GM23338 (cell line): ENCODE data around the gene IRGC. TPM values are rescaled to one million over a fixed set of nuclear protein-coding genes. Genes with fewer than 3 reads are reported as not detected.

ENCODE experiments used
- ATAC-seq: fragments of 200-7000 bp; cut with Tn5 transposase; 3 replicates; pipeline ENCODE4 v1.9.1; 2020
- DNase-seq: peaks from one replicate; pipeline ENCODE4 v3.0.0-alpha.2; 2015; ENCODE audit warnings: low spot score
- H2AFZ ChIP-seq: fragments of 200-600 bp; sonication (generic); 2 replicates; pipeline ENCODE4 v1.8.0; 2016; ENCODE audit warnings: antibody characterized with exemption, mild to moderate bottlenecking, moderate library complexity
- H3F3A ChIP-seq: fragments of 200-600 bp; sonication (generic); replicated peaks from 2 replicates; pipeline ENCODE4 v1.8.0; 2017; ENCODE audit warnings: antibody characterized with exemption, mixed run types, low read depth
- H3K27ac ChIP-seq: fragments of 200-600 bp; sonication (generic); 2 replicates; pipeline ENCODE4 v1.6.1; 2016; ENCODE audit warnings: low read depth
- H3K27me3 ChIP-seq: fragments of 200-600 bp; sonication (generic); 2 replicates; pipeline ENCODE4 v1.8.0; 2016; ENCODE audit warnings: mild to moderate bottlenecking, mixed run types, moderate library complexity; ENCODE audit not compliant: insufficient read depth
- H3K36me3 ChIP-seq: fragments of 200-600 bp; sonication (generic); 2 replicates; pipeline ENCODE4 v1.8.0; 2016; ENCODE audit warnings: mild to moderate bottlenecking; ENCODE audit not compliant: insufficient read depth
- H3K4me1 ChIP-seq: fragments of 200-600 bp; sonication (generic); 2 replicates; pipeline ENCODE4 v1.8.0; 2016; ENCODE audit warnings: mild to moderate bottlenecking, moderate library complexity; ENCODE audit not compliant: insufficient read depth
- H3K4me2 ChIP-seq: fragments of 200-600 bp; sonication (generic); 2 replicates; pipeline ENCODE4 v1.7.1; 2017; ENCODE audit warnings: mixed run types
- H3K4me3 ChIP-seq: fragments of 200-600 bp; sonication (generic); 2 replicates; pipeline ENCODE4 v1.6.1; 2016; ENCODE audit warnings: mixed run types
- H3K79me2 ChIP-seq: fragments of 200-600 bp; sonication (generic); replicated peaks from 2 replicates; pipeline ENCODE4 v1.8.0; 2017; ENCODE audit warnings: mild to moderate bottlenecking; ENCODE audit not compliant: insufficient read depth
- H3K9me2 ChIP-seq: fragments of 200-600 bp; sonication (generic); 2 replicates; pipeline ENCODE4 v1.8.0; 2017; ENCODE audit not compliant: insufficient read depth
- H4K20me1 ChIP-seq: fragments of 200-600 bp; sonication (generic); replicated peaks from 2 replicates; pipeline ENCODE4 v1.8.0; 2017; ENCODE audit warnings: mild to moderate bottlenecking; ENCODE audit not compliant: insufficient read depth
- H3K27ac Mint-ChIP-seq: 2 replicates; pipeline ENCODE4 v1.8.0; 2020; ENCODE audit warnings: inconsistent platforms, mild to moderate bottlenecking, moderate library complexity, mixed read lengths
- H3K27me3 Mint-ChIP-seq: 3 replicates; pipeline ENCODE4 v1.8.0; 2022; ENCODE audit warnings: low read depth, mild to moderate bottlenecking, moderate library complexity, mixed read lengths, inconsistent platforms; ENCODE audit not compliant: insufficient read depth, poor library complexity
- H3K36me3 Mint-ChIP-seq: 3 replicates; pipeline ENCODE4 v1.8.0; 2021; ENCODE audit warnings: low read depth, mild to moderate bottlenecking, inconsistent platforms, moderate library complexity, mixed read lengths
- H3K4me1 Mint-ChIP-seq: 3 replicates; pipeline ENCODE4 v1.8.0; 2020; ENCODE audit warnings: mild to moderate bottlenecking, inconsistent platforms, mixed read lengths
- H3K4me3 Mint-ChIP-seq: 3 replicates; pipeline ENCODE4 v1.8.0; 2021; ENCODE audit warnings: moderate library complexity, mild to moderate bottlenecking, inconsistent platforms, mixed read lengths
- H3K9me3 Mint-ChIP-seq: 3 replicates; pipeline ENCODE4 v1.8.0; 2020; ENCODE audit warnings: moderate library complexity, mild to moderate bottlenecking, inconsistent platforms, mixed read lengths
- CREB1 ChIP-seq: fragments of 250-450 bp; sonication (Bioruptor Pico); IDR thresholded peaks from 2 replicates; pipeline ENCODE4 v1.5.0; 2020; ENCODE audit warnings: low read depth, mild to moderate bottlenecking, moderate library complexity
- EZH2 ChIP-seq: fragments of 200-600 bp; sonication (generic); IDR thresholded peaks from one replicate; pipeline ENCODE4 v1.8.0; 2017; ENCODE audit warnings: antibody characterized with exemption, mild to moderate bottlenecking, low read depth; ENCODE audit not compliant: unreplicated experiment
- EZH2phosphoT487 ChIP-seq: fragments of 200-600 bp; sonication (generic); IDR thresholded peaks from one replicate; pipeline ENCODE4 v1.8.1; 2018; ENCODE audit warnings: antibody characterized with exemption; ENCODE audit not compliant: unreplicated experiment
- JUNB ChIP-seq: IDR thresholded peaks from one replicate; pipeline ENCODE4 v1.6.1; 2016; ENCODE audit warnings: antibody characterized with exemption; ENCODE audit not compliant: unreplicated experiment
- POLR2AphosphoS5 ChIP-seq: IDR thresholded peaks from 2 replicates; pipeline ENCODE4 v1.6.1; 2016; ENCODE audit warnings: antibody characterized with exemption, low read depth
- STAT1 ChIP-seq: IDR thresholded peaks from one replicate; pipeline ENCODE4 v1.6.1; 2016; ENCODE audit warnings: antibody characterized with exemption; ENCODE audit not compliant: unreplicated experiment
- ZNF114 ChIP-seq: fragments of 250-450 bp; sonication (Bioruptor Pico); IDR thresholded peaks from 2 replicates; pipeline ENCODE4 v1.5.0; 2020; ENCODE audit warnings: mild to moderate bottlenecking, moderate library complexity
- ZNF331 ChIP-seq: fragments of 250-450 bp; sonication (Bioruptor Pico); IDR thresholded peaks from 2 replicates; pipeline ENCODE4 v1.5.0; 2020; ENCODE audit warnings: low read depth, mild to moderate bottlenecking, moderate library complexity
- polyA plus RNA-seq: library from polyadenylated mRNA; unstranded; fragments of >200 nt; fragmentation: Nextera tagmentation; extraction: Ambion mirVana; gene quantifications from 2 replicates; pipeline ENCODE4 v1.2.1, GENCODE V29; 2016
- total RNA-seq: library from RNA; depleted of rRNA; stranded (reverse); fragments of >200 nt; shearing (Covaris generic); gene quantifications from 2 replicates; pipeline ENCODE4 v1.2.3, GENCODE V29; 2014
- TF ChIP-seq, protein P1 (sequence below): IDR thresholded peaks from 2 replicates; pipeline ENCODE4 v1.6.1; 2016; ENCODE audit warnings: antibody characterized with exemption
- TF ChIP-seq, protein P2 (sequence below): fragments of 250-450 bp; sonication (Bioruptor Pico); IDR thresholded peaks from 2 replicates; pipeline ENCODE4 v1.5.0; 2020; ENCODE audit warnings: mild to moderate bottlenecking, moderate library complexity

IRGC gene
- total and polyA plus RNA-seq, 2 experiments from 2014 or later: not detected

DNA sequence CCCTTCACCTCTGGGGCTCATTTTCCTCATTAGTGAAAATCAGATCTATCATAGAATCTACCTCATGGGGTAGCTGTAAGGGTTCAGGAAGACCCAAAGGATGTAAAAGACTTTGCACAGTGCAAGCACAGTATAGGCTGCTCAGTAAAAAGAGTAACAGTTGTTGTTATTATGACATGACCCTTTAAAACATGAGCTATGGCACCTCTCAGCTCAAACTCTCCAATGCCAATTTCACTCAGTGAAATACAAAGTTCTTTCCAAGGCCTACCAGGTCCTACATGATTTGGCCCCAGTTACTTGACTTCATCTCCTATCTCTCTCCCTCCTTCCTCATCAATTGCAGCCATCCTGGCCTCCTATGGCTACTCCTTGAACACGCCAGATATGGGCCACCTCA lies 34.0 kb downstream of the IRGC start:
- TF ChIP-seq CREB1 (CRISPR knock-in tag): no peak
- TF ChIP-seq, protein P1, sequence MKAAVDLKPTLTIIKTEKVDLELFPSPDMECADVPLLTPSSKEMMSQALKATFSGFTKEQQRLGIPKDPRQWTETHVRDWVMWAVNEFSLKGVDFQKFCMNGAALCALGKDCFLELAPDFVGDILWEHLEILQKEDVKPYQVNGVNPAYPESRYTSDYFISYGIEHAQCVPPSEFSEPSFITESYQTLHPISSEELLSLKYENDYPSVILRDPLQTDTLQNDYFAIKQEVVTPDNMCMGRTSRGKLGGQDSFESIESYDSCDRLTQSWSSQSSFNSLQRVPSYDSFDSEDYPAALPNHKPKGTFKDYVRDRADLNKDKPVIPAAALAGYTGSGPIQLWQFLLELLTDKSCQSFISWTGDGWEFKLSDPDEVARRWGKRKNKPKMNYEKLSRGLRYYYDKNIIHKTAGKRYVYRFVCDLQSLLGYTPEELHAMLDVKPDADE: no peak
- no peak for TF ChIP-seq STAT1
- TF ChIP-seq ZNF114 (CRISPR knock-in tag): no peak
- H3K36me3 Mint-ChIP-seq: peaks cover 55% of the 10 kb centered on the region
- H3K4me1 Mint-ChIP-seq: peaks cover 4% of the 10 kb centered on the region; the same call in 2 of the 3 replicates
- ATAC-seq (no peak), DNase-seq (no peak)
- no peak overlapping the region for H3K4me3 Mint-ChIP-seq
- 0 out of 2 replicates have a peak, but pooled peaks cover 3% of the 10 kb centered on the region for H3F3A ChIP-seq
- H3K79me2 ChIP-seq: peaks cover 19% of the 10 kb centered on the region
- H3K9me2 ChIP-seq: no peaks in the 10 kb centered on the region
- no peaks in the 10 kb centered on the region for H3K27me3 ChIP-seq
- H3K9me3 Mint-ChIP-seq: no peaks in the 10 kb centered on the region
- H3K27me3 Mint-ChIP-seq: peaks cover 11% of the 10 kb centered on the region
- H3K27ac Mint-ChIP-seq: no peak overlapping the region
- H3K27ac ChIP-seq: no peak overlapping the region
- H3K4me1 ChIP-seq: peaks cover 6% of the 10 kb centered on the region; the same call in 1 of the 2 replicates
- H3K36me3 ChIP-seq: no peaks in the 10 kb centered on the region; the same call in 1 of the 2 replicates
- no peaks in the 10 kb centered on the region; the same call in 1 of the 2 replicates for H4K20me1 ChIP-seq
- H3K4me3 ChIP-seq: no peak overlapping the region
- H2AFZ ChIP-seq: no peak overlapping the region
- no peak overlapping the region for H3K4me2 ChIP-seq

DNA sequence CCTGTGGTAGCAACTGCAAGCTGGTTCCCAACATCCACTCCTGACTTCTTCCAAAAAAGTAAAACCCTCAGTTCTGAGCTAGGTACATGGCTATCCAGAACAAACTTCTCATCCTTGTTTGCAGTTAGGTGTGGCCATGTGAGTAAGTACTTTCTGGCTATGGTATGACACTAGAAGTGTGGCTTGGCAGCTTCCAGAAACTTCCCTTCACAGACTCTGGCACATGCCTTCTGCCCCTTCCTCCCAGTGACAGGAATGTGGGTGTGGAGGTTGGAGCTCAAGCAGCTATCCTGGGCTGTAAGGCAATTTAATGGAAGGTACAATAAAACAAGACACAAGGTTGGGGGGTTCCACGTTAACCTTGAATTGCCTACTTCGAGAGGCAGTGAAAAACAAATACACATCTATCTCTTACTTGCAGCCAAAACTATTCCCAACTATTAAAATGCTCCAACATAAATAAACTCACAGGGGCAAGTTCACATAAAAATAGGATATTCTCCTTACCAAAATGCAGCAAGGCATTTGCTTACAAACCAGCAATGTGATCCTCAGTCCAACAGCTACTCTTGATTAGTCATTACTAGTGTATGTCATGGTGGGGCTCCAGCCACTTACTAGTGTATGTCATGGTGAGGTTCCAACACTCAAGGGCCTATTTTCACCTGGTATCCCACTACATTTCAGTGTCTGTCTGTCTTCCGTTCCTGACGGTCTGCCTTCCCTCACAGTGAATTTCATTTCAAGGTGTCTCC lies 35.8 kb downstream of the IRGC start:
- Histone ChIP-seq H3K4me3 (no peak overlapping the region), H3K36me3 (no peaks in the 10 kb centered on the region; the same call in 1 of the 2 replicates), H3K9me2 (no peaks in the 10 kb centered on the region), H3K27ac (no peak overlapping the region), H4K20me1 (no peaks in the 10 kb centered on the region; the same call in 1 of the 2 replicates), H3F3A (0 out of 2 replicates have a peak, but pooled peaks cover 6% of the 10 kb centered on the region), H3K27me3 (no peaks in the 10 kb centered on the region), H2AFZ (no peak overlapping the region), H3K4me1 (peaks cover 6% of the 10 kb centered on the region; the same call in 1 of the 2 replicates), H3K4me2 (no peak overlapping the region), H3K79me2 (peaks cover 23% of the 10 kb centered on the region)
- Mint-ChIP-seq H3K36me3 (peaks cover 50% of the 10 kb centered on the region), H3K27me3 (peaks cover 20% of the 10 kb centered on the region), H3K9me3 (no peaks in the 10 kb centered on the region; the same call in 2 of the 3 replicates), H3K27ac (no peak overlapping the region), H3K4me3 (no peak overlapping the region), H3K4me1 (peaks cover 6% of the 10 kb centered on the region; the same call in 2 of the 3 replicates)
- ATAC-seq: no peak
- no peak for DNase-seq
- TF ChIP-seq, protein P2, sequence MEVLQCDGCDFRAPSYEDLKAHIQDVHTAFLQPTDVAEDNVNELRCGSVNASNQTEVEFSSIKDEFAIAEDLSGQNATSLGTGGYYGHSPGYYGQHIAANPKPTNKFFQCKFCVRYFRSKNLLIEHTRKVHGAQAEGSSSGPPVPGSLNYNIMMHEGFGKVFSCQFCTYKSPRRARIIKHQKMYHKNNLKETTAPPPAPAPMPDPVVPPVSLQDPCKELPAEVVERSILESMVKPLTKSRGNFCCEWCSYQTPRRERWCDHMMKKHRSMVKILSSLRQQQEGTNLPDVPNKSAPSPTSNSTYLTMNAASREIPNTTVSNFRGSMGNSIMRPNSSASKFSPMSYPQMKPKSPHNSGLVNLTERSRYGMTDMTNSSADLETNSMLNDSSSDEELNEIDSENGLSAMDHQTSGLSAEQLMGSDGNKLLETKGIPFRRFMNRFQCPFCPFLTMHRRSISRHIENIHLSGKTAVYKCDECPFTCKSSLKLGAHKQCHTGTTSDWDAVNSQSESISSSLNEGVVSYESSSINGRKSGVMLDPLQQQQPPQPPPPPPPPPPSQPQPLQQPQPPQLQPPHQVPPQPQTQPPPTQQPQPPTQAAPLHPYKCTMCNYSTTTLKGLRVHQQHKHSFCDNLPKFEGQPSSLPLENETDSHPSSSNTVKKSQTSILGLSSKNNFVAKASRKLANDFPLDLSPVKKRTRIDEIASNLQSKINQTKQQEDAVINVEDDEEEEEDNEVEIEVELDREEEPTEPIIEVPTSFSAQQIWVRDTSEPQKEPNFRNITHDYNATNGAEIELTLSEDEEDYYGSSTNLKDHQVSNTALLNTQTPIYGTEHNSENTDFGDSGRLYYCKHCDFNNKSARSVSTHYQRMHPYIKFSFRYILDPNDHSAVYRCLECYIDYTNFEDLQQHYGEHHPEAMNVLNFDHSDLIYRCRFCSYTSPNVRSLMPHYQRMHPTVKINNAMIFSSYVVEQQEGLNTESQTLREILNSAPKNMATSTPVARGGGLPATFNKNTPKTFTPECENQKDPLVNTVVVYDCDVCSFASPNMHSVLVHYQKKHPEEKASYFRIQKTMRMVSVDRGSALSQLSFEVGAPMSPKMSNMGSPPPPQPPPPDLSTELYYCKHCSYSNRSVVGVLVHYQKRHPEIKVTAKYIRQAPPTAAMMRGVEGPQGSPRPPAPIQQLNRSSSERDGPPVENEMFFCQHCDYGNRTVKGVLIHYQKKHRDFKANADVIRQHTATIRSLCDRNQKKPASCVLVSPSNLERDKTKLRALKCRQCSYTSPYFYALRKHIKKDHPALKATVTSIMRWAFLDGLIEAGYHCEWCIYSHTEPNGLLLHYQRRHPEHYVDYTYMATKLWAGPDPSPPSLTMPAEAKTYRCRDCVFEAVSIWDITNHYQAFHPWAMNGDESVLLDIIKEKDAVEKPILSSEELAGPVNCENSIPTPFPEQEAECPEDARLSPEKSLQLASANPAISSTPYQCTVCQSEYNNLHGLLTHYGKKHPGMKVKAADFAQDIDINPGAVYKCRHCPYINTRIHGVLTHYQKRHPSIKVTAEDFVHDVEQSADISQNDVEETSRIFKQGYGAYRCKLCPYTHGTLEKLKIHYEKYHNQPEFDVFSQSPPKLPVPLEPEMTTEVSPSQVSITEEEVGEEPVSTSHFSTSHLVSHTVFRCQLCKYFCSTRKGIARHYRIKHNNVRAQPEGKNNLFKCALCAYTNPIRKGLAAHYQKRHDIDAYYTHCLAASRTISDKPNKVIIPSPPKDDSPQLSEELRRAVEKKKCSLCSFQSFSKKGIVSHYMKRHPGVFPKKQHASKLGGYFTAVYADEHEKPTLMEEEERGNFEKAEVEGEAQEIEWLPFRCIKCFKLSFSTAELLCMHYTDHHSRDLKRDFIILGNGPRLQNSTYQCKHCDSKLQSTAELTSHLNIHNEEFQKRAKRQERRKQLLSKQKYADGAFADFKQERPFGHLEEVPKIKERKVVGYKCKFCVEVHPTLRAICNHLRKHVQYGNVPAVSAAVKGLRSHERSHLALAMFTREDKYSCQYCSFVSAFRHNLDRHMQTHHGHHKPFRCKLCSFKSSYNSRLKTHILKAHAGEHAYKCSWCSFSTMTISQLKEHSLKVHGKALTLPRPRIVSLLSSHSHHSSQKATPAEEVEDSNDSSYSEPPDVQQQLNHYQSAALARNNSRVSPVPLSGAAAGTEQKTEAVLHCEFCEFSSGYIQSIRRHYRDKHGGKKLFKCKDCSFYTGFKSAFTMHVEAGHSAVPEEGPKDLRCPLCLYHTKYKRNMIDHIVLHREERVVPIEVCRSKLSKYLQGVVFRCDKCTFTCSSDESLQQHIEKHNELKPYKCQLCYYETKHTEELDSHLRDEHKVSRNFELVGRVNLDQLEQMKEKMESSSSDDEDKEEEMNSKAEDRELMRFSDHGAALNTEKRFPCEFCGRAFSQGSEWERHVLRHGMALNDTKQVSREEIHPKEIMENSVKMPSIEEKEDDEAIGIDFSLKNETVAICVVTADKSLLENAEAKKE (CRISPR knock-in tag): no peak
- TF ChIP-seq EZH2: no peak
- no peak for TF ChIP-seq ZNF114 (CRISPR knock-in tag)
- no peak for TF ChIP-seq CREB1 (CRISPR knock-in tag)
- TF ChIP-seq JUNB: no peak
- TF ChIP-seq, protein P1: no peak
- no peak for TF ChIP-seq POLR2AphosphoS5
- no peak for TF ChIP-seq STAT1
- TF ChIP-seq EZH2phosphoT487: no peak
- TF ChIP-seq ZNF331 (CRISPR knock-in tag): no peak
